Fibroblast of the aortic adventitia (primary cell): ENCODE data around the gene HSPB3. TPM values are rescaled to one million over a fixed set of nuclear protein-coding genes. Genes with fewer than 3 reads are reported as not detected.

ENCODE experiments used
- DNase-seq: peaks from one replicate; pipeline ENCODE4 v3.0.0-alpha.2; 2010; ENCODE audit warnings: low read depth
- H3K4me3 ChIP-seq: 2 replicates; pipeline ENCODE4 v1.5.1; 2011; ENCODE audit warnings: low read depth, mild to moderate bottlenecking, control low read depth, low read length, moderate library complexity
- CTCF ChIP-seq: IDR thresholded peaks from 2 replicates; pipeline ENCODE4 v1.5.1; 2011; ENCODE audit warnings: mild to moderate bottlenecking, low read length, control low read depth, inconsistent platforms; ENCODE audit not compliant: insufficient read depth
- total RNA-seq: library from RNA; depleted of rRNA; stranded (reverse); fragments of >200 nt; gene quantifications from 2 replicates; pipeline ENCODE4 v1.2.3, GENCODE V29; 2012; ENCODE audit warnings: low replicate concordance

Gene HSPB3
- total RNA-seq, 1 donor: 0.63 TPM

- H3K4me3 ChIP-seq: no peak overlapping the region
- TF ChIP-seq CTCF: peak; percentile 56
- DNase-seq: peak; percentile 75
These were observed 12.2 kb upstream of the HSPB3 start for GRCh38 chr5:54443270-54443669.

GRCh38 chr5:54445691-54446378, 9.7 kb upstream of the HSPB3 start:
- DNase-seq: no peak
- H3K4me3 ChIP-seq: no peak overlapping the region
- TF ChIP-seq CTCF: no peak

- no peak for TF ChIP-seq CTCF
- no peak overlapping the region for H3K4me3 ChIP-seq
- peak; percentile 35 for DNase-seq
These were observed 9.1 kb upstream of the HSPB3 start for GRCh38 chr5:54446379-54446732.

- TF ChIP-seq CTCF: no peak
- no peak overlapping the region for H3K4me3 ChIP-seq
- DNase-seq: no peak
These were observed 5.6 kb upstream of the HSPB3 start for GRCh38 chr5:54449923-54450322.

GRCh38 chr5:54450542-54450941, 5.0 kb upstream of the HSPB3 start:
- no peak for DNase-seq
- H3K4me3 ChIP-seq: no peak overlapping the region
- TF ChIP-seq CTCF: no peak

- H3K4me3 ChIP-seq: no peak overlapping the region
- TF ChIP-seq CTCF: no peak
- DNase-seq: no peak
These were observed 2.5 kb upstream of the HSPB3 start for GRCh38 chr5:54453046-54453445.

- no peak overlapping the region for H3K4me3 ChIP-seq
- no peak for DNase-seq
- no peak for TF ChIP-seq CTCF
These were observed 897 bp upstream of the HSPB3 start for GRCh38 chr5:54454602-54455001.
